Activated T-cell treated with anti-CD3 and anti-CD28 coated beads, Interleukin-2, amount 50 U/mL, for 72 hours (primary cell): ENCODE results near the gene DTX1. TPM values are rescaled to one million over a fixed set of nuclear protein-coding genes. Genes with fewer than 3 reads are reported as not detected.

Experiments used
- ATAC-seq, 2 donors: fragments of 150-1000 bp; cut with Tn5 transposase; replicated peaks in 1 of 2; 2 replicates each; pipeline ENCODE4 v1.10.0; 2021; ENCODE audit warnings: moderate library complexity in 2 of 2, mild to moderate bottlenecking in 1 of 2
- DNase-seq, 2 donors: peaks; one replicate each; pipeline ENCODE4 v3.0.0; 2021 to 2022; ENCODE audit warnings: mixed read lengths in 1 of 2
- H3K27ac Mint-ChIP-seq: one replicate; pipeline ENCODE4 v1.8.0; 2022; ENCODE audit warnings: mild to moderate bottlenecking, moderate library complexity, mixed read lengths
- H3K27me3 Mint-ChIP-seq: one replicate; pipeline ENCODE4 v1.8.0; 2022; ENCODE audit warnings: low read depth, mixed read lengths
- H3K36me3 Mint-ChIP-seq, 2 donors: one replicate each; pipeline ENCODE4 v1.8.0; 2022; ENCODE audit warnings: mixed read lengths in 2 of 2, mild to moderate bottlenecking in 1 of 2; ENCODE audit not compliant: insufficient read depth in 2 of 2
- H3K4me1 Mint-ChIP-seq: one replicate; pipeline ENCODE4 v1.8.0; 2022; ENCODE audit warnings: low read depth, mixed read lengths
- H3K4me3 Mint-ChIP-seq, 2 donors: one replicate each; pipeline ENCODE4 v1.8.0; 2022; ENCODE audit warnings: mild to moderate bottlenecking in 2 of 2, mixed read lengths in 2 of 2, moderate library complexity in 2 of 2
- H3K9me3 Mint-ChIP-seq, 2 donors: one replicate each; pipeline ENCODE4 v1.8.0; 2022; ENCODE audit warnings: mixed read lengths in 2 of 2
- total RNA-seq, 2 donors: library from RNA; stranded (reverse); gene quantifications; one replicate each; pipeline ENCODE4 v1.2.3, GENCODE V29; 2022

The DTX1 gene
- total RNA-seq, 2 donors from 2014 or later, result 17.6 to 18.0 TPM

DNA sequence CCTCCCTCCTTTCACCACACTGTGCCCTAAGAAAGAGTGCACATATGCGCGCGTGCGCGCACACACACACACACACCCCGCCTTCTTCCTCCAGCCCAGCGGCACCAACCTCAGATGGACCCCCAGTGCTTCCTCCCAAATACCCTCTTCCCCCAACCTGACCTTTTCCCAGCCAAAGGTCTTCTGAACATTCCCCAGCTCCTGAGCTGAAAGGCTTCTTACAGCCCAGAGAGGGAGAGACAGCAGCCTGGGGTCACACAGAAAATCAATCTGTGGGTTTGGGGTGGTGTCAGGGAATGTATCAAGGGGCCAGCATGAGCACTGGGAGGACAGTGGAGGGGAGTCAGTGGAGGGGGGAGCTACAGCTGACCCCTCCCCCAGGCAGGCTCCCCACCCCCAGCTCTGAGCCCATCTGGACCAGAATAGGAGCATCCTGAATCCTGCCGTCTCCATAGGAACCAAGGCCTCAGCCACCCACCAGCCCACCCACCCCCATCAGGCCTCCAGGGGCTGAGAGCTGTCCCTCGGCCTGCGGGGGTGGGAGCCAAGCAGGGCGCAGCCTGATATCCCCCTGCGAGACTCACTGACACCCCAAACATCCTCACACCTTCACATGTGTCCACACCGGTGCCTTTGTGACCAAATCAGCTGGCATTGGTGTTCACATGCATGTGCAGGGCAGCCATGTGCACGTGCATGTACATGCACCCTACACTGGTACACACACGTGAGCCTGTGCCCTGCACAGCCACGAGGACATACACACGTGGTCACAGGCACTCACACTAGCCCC is 73.3 kb downstream of the DTX1 start:
- H3K9me3 Mint-ChIP-seq, result no peaks in the 10 kb centered on the region
- ATAC-seq, result no peak
- H3K4me1 Mint-ChIP-seq, result peaks cover 18% of the 10 kb centered on the region
- no peak for DNase-seq
- H3K27me3 Mint-ChIP-seq, result no peaks in the 10 kb centered on the region
- no peak overlapping the region for H3K27ac Mint-ChIP-seq
- H3K4me3 Mint-ChIP-seq, result no peak overlapping the region
- no peaks in the 10 kb centered on the region for H3K36me3 Mint-ChIP-seq

DNA sequence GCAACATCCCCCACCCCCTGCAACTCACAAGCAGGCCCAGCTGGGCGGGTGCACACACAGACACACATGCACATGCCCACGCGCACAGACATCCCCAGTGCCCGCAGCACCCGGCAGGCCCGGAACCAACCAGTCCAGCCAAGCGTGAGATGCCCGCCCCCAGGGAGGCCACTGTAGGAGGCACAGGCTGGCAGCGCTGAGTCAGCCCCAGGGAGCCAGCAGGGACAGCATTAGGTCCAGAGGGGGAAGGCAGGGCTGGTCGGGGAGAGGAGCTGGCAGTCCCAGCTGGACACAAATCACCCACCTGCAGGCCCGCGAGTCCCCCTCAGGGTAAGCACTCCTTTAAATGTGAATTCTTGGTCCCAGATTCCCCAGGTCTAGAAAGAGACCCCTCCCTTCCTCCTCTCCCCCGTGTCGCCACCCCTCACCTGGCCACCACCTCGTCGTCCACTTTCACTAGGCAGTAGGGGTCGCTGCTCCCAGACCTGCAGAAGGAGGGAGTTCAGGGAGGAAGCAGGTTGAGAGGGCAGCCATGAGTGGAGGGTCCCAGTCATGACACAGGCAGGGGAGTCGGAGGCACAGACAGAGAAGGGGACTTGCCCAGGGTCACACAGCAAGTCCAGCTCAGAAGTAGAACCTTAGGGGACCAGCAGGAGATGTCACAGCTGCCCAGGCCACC is 74.1 kb downstream of the DTX1 start:
- no peaks in the 10 kb centered on the region for H3K27me3 Mint-ChIP-seq
- H3K27ac Mint-ChIP-seq, result no peak overlapping the region
- ATAC-seq (no peak), DNase-seq (no peak)
- no peaks in the 10 kb centered on the region for H3K36me3 Mint-ChIP-seq
- H3K4me3 Mint-ChIP-seq, result no peak overlapping the region
- peaks cover 20% of the 10 kb centered on the region for H3K4me1 Mint-ChIP-seq
- H3K9me3 Mint-ChIP-seq, result no peaks in the 10 kb centered on the region

DNA sequence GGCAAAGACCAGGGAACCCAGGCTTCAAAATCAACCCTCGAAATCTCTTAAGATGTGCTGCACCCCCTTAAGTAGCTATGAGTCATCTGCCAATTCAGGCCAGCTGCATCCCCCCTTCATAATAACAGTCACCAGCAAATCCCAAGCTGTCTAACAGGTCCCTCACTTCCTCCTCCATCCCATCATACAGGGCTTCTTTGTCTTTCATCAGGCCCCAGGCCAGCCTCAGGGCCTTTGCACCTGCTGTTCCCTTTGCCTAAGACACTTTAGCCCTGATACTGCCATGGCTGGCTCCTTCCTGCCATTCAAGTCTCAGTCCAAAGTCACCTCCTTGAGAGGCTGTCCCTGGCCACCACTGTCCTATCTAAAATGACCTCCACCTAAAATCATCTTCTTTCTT is 75.0 kb downstream of the DTX1 start:
- Mint-ChIP-seq H3K36me3 (no peaks in the 10 kb centered on the region), H3K27ac (no peak overlapping the region), H3K4me1 (peaks cover 29% of the 10 kb centered on the region), H3K9me3 (no peaks in the 10 kb centered on the region), H3K27me3 (no peaks in the 10 kb centered on the region), H3K4me3 (no peak overlapping the region)
- ATAC-seq (no peak), DNase-seq (no peak)

DNA sequence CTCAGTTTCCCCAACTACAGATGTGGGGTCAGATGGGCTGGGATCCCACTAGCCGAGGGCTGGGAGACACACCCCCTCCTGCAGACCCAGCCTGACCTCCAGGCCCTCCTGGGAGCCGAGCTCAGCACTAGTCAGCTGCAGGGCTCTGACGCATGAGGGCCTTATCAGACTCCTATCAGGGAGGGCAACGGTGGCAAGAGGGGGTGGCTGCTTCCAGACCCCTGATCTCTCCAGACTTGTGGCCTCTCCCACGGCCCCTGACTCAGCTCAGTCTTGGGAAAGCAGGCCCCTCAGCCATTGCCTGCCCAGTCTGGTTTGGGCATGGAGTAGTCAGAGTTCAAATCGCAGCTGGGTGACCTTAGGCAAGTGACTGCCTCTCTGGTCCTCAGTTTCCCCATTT is 76.5 kb downstream of the DTX1 start:
- Mint-ChIP-seq H3K4me1 (peaks cover 37% of the 10 kb centered on the region), H3K27ac (no peak overlapping the region), H3K27me3 (no peaks in the 10 kb centered on the region), H3K36me3 (no peaks in the 10 kb centered on the region), H3K9me3 (no peaks in the 10 kb centered on the region), H3K4me3 (no peak overlapping the region)
- DNase-seq (no peak), ATAC-seq (no peak)

DNA sequence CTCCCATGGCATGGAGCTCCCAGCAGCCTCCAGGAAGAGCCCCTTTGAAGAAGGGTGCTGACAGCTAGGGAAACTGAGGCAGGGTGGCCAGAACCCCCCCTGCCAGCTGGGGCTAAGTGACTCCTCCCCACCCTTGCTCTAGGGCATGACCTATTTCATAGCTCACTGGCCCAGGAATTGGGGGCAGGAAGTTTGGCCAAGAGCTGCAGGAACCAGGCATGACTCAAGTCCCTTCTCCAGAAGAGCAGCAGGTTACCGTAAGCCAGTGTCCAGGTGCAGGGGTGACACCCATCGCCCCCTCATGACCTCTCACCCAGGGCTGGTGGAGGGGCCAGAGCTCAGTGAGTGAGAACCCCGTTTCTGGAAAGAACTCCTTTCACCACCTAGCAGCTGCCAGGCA is 77.1 kb downstream of the DTX1 start:
- no peaks in the 10 kb centered on the region for H3K27me3 Mint-ChIP-seq
- DNase-seq (no peak), ATAC-seq (no peak)
- no peak overlapping the region for H3K27ac Mint-ChIP-seq
- peaks cover 35% of the 10 kb centered on the region for H3K4me1 Mint-ChIP-seq
- peak overlapping the region in 1 of 2 donors; percentile 81 for H3K4me3 Mint-ChIP-seq
- H3K9me3 Mint-ChIP-seq, result no peaks in the 10 kb centered on the region
- H3K36me3 Mint-ChIP-seq, result no peaks in the 10 kb centered on the region

- ATAC-seq (no peak), DNase-seq (no peak)
- peaks cover 33% of the 10 kb centered on the region for H3K4me1 Mint-ChIP-seq
- no peaks in the 10 kb centered on the region for H3K36me3 Mint-ChIP-seq
- H3K4me3 Mint-ChIP-seq, result peak overlapping the region in 1 of 2 donors; percentile 81
- H3K9me3 Mint-ChIP-seq, result no peaks in the 10 kb centered on the region
- no peak overlapping the region for H3K27ac Mint-ChIP-seq
- no peaks in the 10 kb centered on the region for H3K27me3 Mint-ChIP-seq
These were observed 77.5 kb downstream of the DTX1 start for GRCh38 chr12:113134071-113134470.

- Mint-ChIP-seq H3K36me3 (no peaks in the 10 kb centered on the region), H3K4me1 (peaks cover 33% of the 10 kb centered on the region), H3K27ac (no peak overlapping the region), H3K4me3 (peak overlapping the region; percentile 81 to 90), H3K9me3 (no peaks in the 10 kb centered on the region), H3K27me3 (no peaks in the 10 kb centered on the region)
- DNase-seq, result no peak
- ATAC-seq, result no peak
These were observed 78.0 kb downstream of the DTX1 start for GRCh38 chr12:113134521-113134951.

- ATAC-seq (peak; percentile 91), DNase-seq (peak; percentile 95)
- Mint-ChIP-seq H3K4me1 (peaks cover 33% of the 10 kb centered on the region), H3K27me3 (no peaks in the 10 kb centered on the region), H3K4me3 (peak within 1 kb of the TSS; percentile 81 to 90), H3K36me3 (no peaks in the 10 kb centered on the region), H3K9me3 (no peaks in the 10 kb centered on the region), H3K27ac (peak within 1 kb of the TSS; percentile 84)
These were observed 78.9 kb downstream of the DTX1 start, which contains the start of gene RASAL1 for GRCh38 chr12:113135178-113136127. Gene RASAL1 (minus strand): TSS chr12:113135761. CDS start chr12:113135462, 299 bp downstream.

- no peaks in the 10 kb centered on the region for H3K27me3 Mint-ChIP-seq
- H3K9me3 Mint-ChIP-seq, result no peaks in the 10 kb centered on the region
- H3K4me3 Mint-ChIP-seq, result peak overlapping the region; percentile 81 to 90
- ATAC-seq (peak; percentile 76 to 78), DNase-seq (peak; percentile 83 to 85)
- peaks cover 32% of the 10 kb centered on the region for H3K4me1 Mint-ChIP-seq
- no peaks in the 10 kb centered on the region for H3K36me3 Mint-ChIP-seq
- H3K27ac Mint-ChIP-seq, result peak overlapping the region; percentile 84
These were observed 79.8 kb downstream of the DTX1 start for GRCh38 chr12:113136128-113136989.

GRCh38 chr12:113136990-113137511 is 80.5 kb downstream of the DTX1 start:
- no peak overlapping the region for H3K27ac Mint-ChIP-seq
- H3K4me3 Mint-ChIP-seq, result peak overlapping the region in 1 of 2 donors; percentile 81
- peaks cover 33% of the 10 kb centered on the region for H3K4me1 Mint-ChIP-seq
- H3K9me3 Mint-ChIP-seq, result no peaks in the 10 kb centered on the region
- ATAC-seq (no peak), DNase-seq (no peak)
- no peaks in the 10 kb centered on the region for H3K36me3 Mint-ChIP-seq
- no peaks in the 10 kb centered on the region for H3K27me3 Mint-ChIP-seq

- Mint-ChIP-seq H3K9me3 (no peaks in the 10 kb centered on the region), H3K4me3 (no peak overlapping the region), H3K4me1 (peaks cover 37% of the 10 kb centered on the region), H3K36me3 (no peaks in the 10 kb centered on the region), H3K27me3 (no peaks in the 10 kb centered on the region), H3K27ac (no peak overlapping the region)
- DNase-seq (no peak), ATAC-seq (no peak)
These were observed 81.6 kb downstream of the DTX1 start for GRCh38 chr12:113137861-113138783.
